OCI-LY1 (cell line): Measurements from ENCODE around the gene XYLB.

Source experiments
- CTCF ChIP-seq: fragments of 200-600 bp; sonication (generic), shearing (Covaris generic); IDR thresholded peaks from 2 replicates; pipeline ENCODE4 v1.5.1; 2017; ENCODE audit warnings: mild to moderate bottlenecking, antibody characterized with exemption, low read length, moderate library complexity, mixed read lengths
- EZH2 ChIP-seq: fragments of 200-600 bp; sonication (generic), shearing (Covaris generic); IDR thresholded peaks from 2 replicates; pipeline ENCODE4 v1.8.0; 2017; ENCODE audit warnings: borderline replicate concordance, mixed run types, mild to moderate bottlenecking, antibody characterized with exemption, low read length, moderate library complexity, mixed read lengths

GRCh38 chr3:38316356-38317191 lies 30.0 kb upstream of the XYLB start:
- TF ChIP-seq CTCF (no peak), EZH2 (no peak)
